NCI-H1105 (cell line): ENCODE data around the gene MRPL36.

ENCODE experiments used
- DNase-seq: peaks from one replicate; lab custom pipeline; 2025; lab: John Stamatoyannopoulos, UW

MRPL36 gene

GRCh38 chr5:1764606-1764960, 35.1 kb downstream of the MRPL36 start:
- no peak for DNase-seq

GRCh38 chr5:1763960-1764605, 35.6 kb downstream of the MRPL36 start:
- DNase-seq = no peak

- no peak for DNase-seq
Measured at GRCh38 chr5:1763548-1763911, 36.1 kb downstream of the MRPL36 start.

GRCh38 chr5:1762883-1763547, 36.6 kb downstream of the MRPL36 start:
- no peak for DNase-seq

GRCh38 chr5:1762121-1762882, 37.3 kb downstream of the MRPL36 start:
- DNase-seq = no peak

GRCh38 chr5:1761453-1761755, 38.2 kb downstream of the MRPL36 start:
- DNase-seq = no peak

- no peak for DNase-seq
Measured at GRCh38 chr5:1760656-1761452, 38.8 kb downstream of the MRPL36 start.

- DNase-seq = no peak
Measured at GRCh38 chr5:1760231-1760630, 39.4 kb downstream of the MRPL36 start.

GRCh38 chr5:1759378-1759970, 40.2 kb downstream of the MRPL36 start:
- DNase-seq = no peak

- DNase-seq = no peak
Measured at GRCh38 chr5:1758574-1758973, 41.1 kb downstream of the MRPL36 start.

GRCh38 chr5:1757511-1757910, 42.1 kb downstream of the MRPL36 start:
- DNase-seq = no peak

GRCh38 chr5:1756481-1756880, 43.2 kb downstream of the MRPL36 start:
- no peak for DNase-seq

GRCh38 chr5:1755321-1755949, 44.2 kb downstream of the MRPL36 start:
- DNase-seq = no peak

GRCh38 chr5:1754531-1755220, 45.0 kb downstream of the MRPL36 start:
- DNase-seq = no peak

- DNase-seq = no peak
Measured at GRCh38 chr5:1753490-1753889, 46.1 kb downstream of the MRPL36 start.

- no peak for DNase-seq
Measured at GRCh38 chr5:1752881-1753280, 46.8 kb downstream of the MRPL36 start.

- DNase-seq = no peak
Measured at GRCh38 chr5:1751864-1752822, 47.5 kb downstream of the MRPL36 start.

- no peak for DNase-seq
Measured at GRCh38 chr5:1751026-1751863, 48.4 kb downstream of the MRPL36 start.

- DNase-seq = no peak
Measured at GRCh38 chr5:1750469-1750868, 49.2 kb downstream of the MRPL36 start.
